ENCODE measurements around the gene ACAA2. TPM values are rescaled to one million over a fixed set of nuclear protein-coding genes. Genes with fewer than 3 reads are reported as not detected.

Gene ACAA2
- polyA plus RNA-seq, 2 of the 4 experiments (the other 2 are of a cell fraction), result 30.9 to 47.5 TPM

DNA sequence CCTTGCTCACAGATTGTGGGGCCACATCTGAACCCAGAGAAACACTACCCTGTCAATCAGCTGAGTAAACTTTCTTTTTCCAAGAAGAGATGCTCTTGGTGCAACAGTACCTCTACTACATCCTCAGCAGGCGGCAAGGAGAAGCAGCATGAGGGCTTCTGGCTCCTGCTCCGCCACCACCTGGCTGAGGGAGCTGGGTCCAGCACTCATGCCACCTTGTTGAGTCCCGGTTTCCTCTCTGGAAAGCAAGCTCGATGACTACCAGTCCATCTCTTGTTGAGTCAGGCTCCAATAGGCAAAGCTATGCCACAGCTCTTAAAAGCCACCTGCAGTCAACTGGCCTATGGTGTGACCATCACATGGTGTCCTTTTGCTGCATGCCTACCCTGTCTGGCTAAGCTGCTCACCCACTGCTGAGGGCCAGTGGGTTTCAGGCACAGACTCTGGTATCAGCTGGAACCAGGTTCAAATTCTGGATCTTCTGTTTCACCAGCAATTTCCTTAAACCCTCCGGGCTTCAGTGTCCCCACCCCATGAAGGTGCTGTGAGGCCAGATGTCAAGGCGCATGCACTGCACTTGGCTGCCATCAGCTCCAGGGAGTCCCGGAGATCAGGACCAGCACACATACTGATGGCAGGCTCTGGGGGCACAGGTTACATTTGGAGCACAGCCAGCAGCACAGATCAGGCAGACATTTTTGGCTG lies 42.5 kb upstream of the ACAA2 start:
- ChIA-PET POLR2A (interaction anchor here (1.4 kb wide), 1 partner anchor 41 kb away, joined by 3 read pairs; no protein-coding TSS in a partner anchor), CTCF (interaction anchor here (0.8 to 12.5 kb wide), 4 partner anchors 9 to 344 kb away, joined by 3 to 176 read pairs (median 12); no protein-coding TSS in a partner anchor)
- Histone ChIP-seq H3K27ac (no peak overlapping the region; a peak in 1 of 6 replicates), H3K4me1 (peaks cover 17% of the 10 kb centered on the region), H3K4me2 (no peak overlapping the region), H3K9me3 (no peaks in the 10 kb centered on the region), H3K4me3 (no peak overlapping the region)
- ATAC-seq (no peak), DNase-seq (ENCODE audit: low read depth in 1 of 2, low spot score in 1 of 2) (no peak), FAIRE-seq (no peak)
- 90% methylated on average over 3 of the region's 7 CpGs for WGBS (ENCODE audit: missing lambda C conversion rate)
- TF ChIP-seq SMC3 (IDR thresholded peaks at IDR 0.05), result no peak
- TF ChIP-seq PBX3 (IDR thresholded peaks at IDR 0.05), result no peak
- TF ChIP-seq BHLHE40 (IDR thresholded peaks at IDR 0.05; ENCODE audit: low read depth, low read length), result no peak

DNA sequence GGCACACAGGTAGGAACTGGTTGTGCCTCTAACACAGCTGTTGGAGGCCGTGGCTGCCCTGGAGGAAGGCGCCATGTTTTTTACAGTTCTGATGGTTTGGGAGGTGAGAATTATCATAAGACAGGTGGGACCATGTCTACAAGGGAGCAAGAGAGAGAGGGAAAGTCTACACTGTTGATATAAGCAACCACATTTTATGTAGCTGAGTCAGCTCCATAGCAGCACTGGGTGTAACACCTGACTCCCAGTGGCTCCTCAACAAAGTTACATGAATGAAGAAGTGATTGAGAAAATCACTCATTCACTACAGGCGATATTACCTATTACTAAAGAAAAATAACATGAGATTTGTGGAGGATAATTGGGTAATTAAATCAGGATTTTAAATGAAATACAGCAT lies 41.3 kb upstream of the ACAA2 start:
- no peak overlapping the region for H3K27ac ChIP-seq
- WGBS (ENCODE audit: missing lambda C conversion rate), result 88% methylated on average over 3 of the region's 3 CpGs
- no peak for TF ChIP-seq SMC3 (IDR thresholded peaks at IDR 0.05)
- TF ChIP-seq MAFK (IDR thresholded peaks at IDR 0.05; ENCODE audit: partially characterized antibody), result peak; percentile 2
- no peak for TF ChIP-seq POLR2AphosphoS2 (conservative IDR thresholded peaks at IDR 0.05; ENCODE audit: low read length)
- no peak for TF ChIP-seq NR3C1 (IDR thresholded peaks at IDR 0.05)
- DNase-seq (ENCODE audit: low read depth in 1 of 2, low spot score in 1 of 2), result no peak
- no peak overlapping the region for H3K4me3 ChIP-seq
- no peak for FAIRE-seq
- peaks cover 25% of the 10 kb centered on the region for H3K4me1 ChIP-seq
- POLR2A ChIA-PET, result no interaction called here
- CTCF ChIA-PET, result interaction anchor here (0.8 to 12.5 kb wide), 3 partner anchors 8 to 343 kb away, joined by 3 to 176 read pairs (median 20); no protein-coding TSS in a partner anchor
- no peaks in the 10 kb centered on the region for H3K9me3 ChIP-seq
- H3K4me2 ChIP-seq, result no peak overlapping the region
- no peak for ATAC-seq

DNA sequence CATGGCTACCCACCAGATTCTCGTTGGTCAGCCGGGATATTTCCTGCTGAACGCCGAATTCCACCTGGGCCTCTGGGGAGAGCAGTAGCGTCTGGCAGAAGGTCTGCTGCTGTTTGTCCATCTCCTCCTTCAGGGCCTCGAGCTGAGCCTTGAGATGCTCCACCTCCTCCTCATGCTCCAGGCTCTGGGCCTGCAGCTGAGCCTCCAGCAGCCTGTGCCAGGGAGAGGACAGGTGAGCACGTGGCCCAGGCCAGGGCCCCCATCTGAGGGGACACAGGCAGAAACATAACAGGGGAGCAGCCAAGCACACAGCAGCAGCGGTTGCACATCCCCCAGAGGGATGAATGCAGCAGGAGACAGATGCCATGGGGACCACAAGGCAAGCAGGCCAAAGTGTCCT lies 40.1 kb upstream of the ACAA2 start:
- DNase-seq (ENCODE audit: low read depth in 1 of 2, low spot score in 1 of 2), result no peak
- Histone ChIP-seq H3K4me2 (no peak overlapping the region), H3K9me3 (no peaks in the 10 kb centered on the region), H3K27ac (no peak overlapping the region), H3K4me3 (no peak overlapping the region), H3K4me1 (peaks cover 28% of the 10 kb centered on the region)
- ChIA-PET POLR2A (no interaction called here), CTCF (interaction anchor here (0.6 to 12.5 kb wide), 4 partner anchors 9 to 342 kb away, joined by 3 to 176 read pairs (median 4); no protein-coding TSS in a partner anchor)
- no peak for FAIRE-seq
- no peak for ATAC-seq
- TF ChIP-seq FOXS1 (CRISPR knock-in tag; IDR thresholded peaks at IDR 0.05) (no peak), RFX5 (IDR thresholded peaks at IDR 0.05) (no peak), ZSCAN20 (CRISPR knock-in tag; IDR thresholded peaks at IDR 0.05) (no peak), MAZ (IDR thresholded peaks at IDR 0.05; ENCODE audit: borderline replicate concordance, low read depth, low read length) (no peak), RARB (CRISPR knock-in tag; IDR thresholded peaks at IDR 0.05) (no peak), NPAS2 (CRISPR knock-in tag; IDR thresholded peaks at IDR 0.05; ENCODE audit: borderline replicate concordance) (no peak), NFE2L2 (conservative IDR thresholded peaks at IDR 0.05; ENCODE audit: low read length) (no peak), HOXB13 (CRISPR knock-in tag; IDR thresholded peaks at IDR 0.05; ENCODE audit: low read depth) (no peak), MAFK (IDR thresholded peaks at IDR 0.05; ENCODE audit: partially characterized antibody) (no peak), TP53 (CRISPR knock-in tag; IDR thresholded peaks at IDR 0.05) (no peak), HES2 (IDR thresholded peaks at IDR 0.05) (no peak), RCOR1 (IDR thresholded peaks at IDR 0.05; ENCODE audit: low read depth, low read length) (no peak), HOXA7 (CRISPR knock-in tag; IDR thresholded peaks at IDR 0.05) (no peak), CHD2 (IDR thresholded peaks at IDR 0.05; ENCODE audit: low read length, partially characterized antibody) (no peak), MYC (IDR thresholded peaks at IDR 0.05; ENCODE audit: borderline replicate concordance, low read length) (no peak), SREBF2 (IDR thresholded peaks at IDR 0.05) (no peak)
- WGBS (ENCODE audit: missing lambda C conversion rate), result 91% methylated on average over 6 of the region's 8 CpGs

Data from A549 (cell line).